ENCODE measurements around the gene DNMT3A.

DNA sequence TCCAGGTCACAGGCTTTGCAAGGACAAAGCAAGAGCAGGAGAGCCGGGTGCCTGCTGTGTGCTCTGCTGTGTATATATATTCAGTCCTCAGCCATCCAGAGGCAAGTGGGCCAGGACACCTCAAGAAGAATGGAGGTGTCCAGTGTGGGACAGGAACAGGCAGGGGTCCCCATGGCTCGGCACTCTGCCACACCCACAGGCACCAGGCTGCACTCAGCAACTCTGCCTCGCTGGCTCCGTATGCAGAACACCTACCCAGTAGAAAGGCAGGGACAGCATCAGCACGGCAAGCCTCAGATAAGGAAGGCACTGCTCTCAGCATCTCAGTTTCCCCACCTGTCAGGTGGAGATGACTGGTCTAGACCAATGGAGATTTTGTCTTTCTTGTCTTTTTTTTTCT lies 57.8 kb downstream of the DNMT3A start:
- TF ChIP-seq, protein P1, sequence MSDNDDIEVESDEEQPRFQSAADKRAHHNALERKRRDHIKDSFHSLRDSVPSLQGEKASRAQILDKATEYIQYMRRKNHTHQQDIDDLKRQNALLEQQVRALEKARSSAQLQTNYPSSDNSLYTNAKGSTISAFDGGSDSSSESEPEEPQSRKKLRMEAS (IDR thresholded peaks at IDR 0.05; ENCODE audit: insufficient read depth, insufficient read length): no peak
- no peak for TF ChIP-seq POLR2AphosphoS5 (IDR thresholded peaks at IDR 0.05; ENCODE audit: insufficient read depth, low read depth, low read length)
- no peak for TF ChIP-seq CTCF (IDR thresholded peaks at IDR 0.05; ENCODE audit: extremely low read depth in 1 of 2, insufficient read depth in 1 of 2, low read depth in 1 of 2, low read length in 2 of 2)
- TF ChIP-seq GATA2 (IDR thresholded peaks at IDR 0.05; ENCODE audit: insufficient read depth, insufficient read length, low read depth, low read length): no peak
- TF ChIP-seq EZH2 (IDR thresholded peaks at IDR 0.05; ENCODE audit: borderline replicate concordance, low read depth, low read length, severe bottlenecking): no peak
- no peak for TF ChIP-seq POLR2A (IDR thresholded peaks at IDR 0.05; ENCODE audit: low read depth, low read length)
